Measurements from ENCODE around the gene DUSP12. TPM values are rescaled to one million over a fixed set of nuclear protein-coding genes. Genes with fewer than 3 reads are reported as not detected.

Gene DUSP12
- total RNA-seq, 1 experiment from 2014 or later = 28.0 TPM

GRCh38 chr1:161731981-161732718, 17.4 kb upstream of the DUSP12 start:
- no peak overlapping the region for H3K27ac Mint-ChIP-seq
- no peaks in the 10 kb centered on the region for H3K36me3 Mint-ChIP-seq (ENCODE audit: insufficient read depth in 1 of 3, low read depth in 3 of 3)
- peaks cover 3% of the 10 kb centered on the region; the same call in 1 of the 2 replicates for H3K4me1 ChIP-seq (ENCODE audit: insufficient read depth, low read length)
- H4K91ac ChIP-seq (ENCODE audit: insufficient read length, low read depth, low read length) = no peak overlapping the region
- peaks cover 24 to 36% of the 10 kb centered on the region in 2 experiments for H3K4me1 Mint-ChIP-seq
- no peak overlapping the region for H2BK120ac ChIP-seq (ENCODE audit: low read depth, low read length, poor library complexity, severe bottlenecking)
- no peak overlapping the region for H3K27ac ChIP-seq (ENCODE audit: insufficient read length, low read depth, low read length)
- no peak overlapping the region for H3T11ph ChIP-seq (ENCODE audit: low read length)
- H4K8ac ChIP-seq (replicated peaks; ENCODE audit: insufficient read length, low read depth, low read length) = no peak overlapping the region
- no peaks in the 10 kb centered on the region for H4K20me1 ChIP-seq (ENCODE audit: control insufficient read depth, insufficient read depth, insufficient read length)
- no peaks in the 10 kb centered on the region for H3K79me1 ChIP-seq (ENCODE audit: insufficient read depth, low read depth, low read length, poor library complexity, severe bottlenecking)
- H2BK12ac ChIP-seq (ENCODE audit: insufficient read length, low read depth, low read length) = no peak overlapping the region
- H4K5ac ChIP-seq (ENCODE audit: insufficient read length, low read depth, low read length) = no peak overlapping the region
- H3K18ac ChIP-seq (ENCODE audit: insufficient read length, low read depth, low read length) = no peak overlapping the region
- H2AK5ac ChIP-seq (ENCODE audit: insufficient read length, low read length) = no peak overlapping the region
- H3K14ac ChIP-seq (ENCODE audit: insufficient read depth, low read length) = no peak overlapping the region
- H2BK15ac ChIP-seq (ENCODE audit: low read depth, low read length) = no peak overlapping the region
- no peak overlapping the region for H3K56ac ChIP-seq (ENCODE audit: insufficient read length, low read depth, low read length)
- H3K4me3 Mint-ChIP-seq = no peak overlapping the region
- H3K9me3 Mint-ChIP-seq = no peaks in the 10 kb centered on the region
- no peaks in the 10 kb centered on the region for H3K79me2 ChIP-seq (ENCODE audit: insufficient read depth, low read length)
- H3K9me3 ChIP-seq (ENCODE audit: control insufficient read depth, low read depth, low read length) = no peaks in the 10 kb centered on the region
- no peak overlapping the region for H2BK20ac ChIP-seq (ENCODE audit: low read depth, low read length, poor library complexity, severe bottlenecking)
- H3K4me2 ChIP-seq (ENCODE audit: insufficient read depth, insufficient read length, low read length) = no peak overlapping the region
- no peak for TF ChIP-seq CTCF (conservative IDR thresholded peaks at IDR 0.05)
- H3K23me2 ChIP-seq (ENCODE audit: insufficient read length, low read depth, low read length, poor library complexity, severe bottlenecking) = no peaks in the 10 kb centered on the region
- no peak overlapping the region for H3K4ac ChIP-seq (ENCODE audit: low read depth, low read length)
- H3K9ac ChIP-seq (ENCODE audit: extremely low read depth, insufficient read length, low read length) = no peak overlapping the region
- no peaks in the 10 kb centered on the region for H3K27me3 ChIP-seq (ENCODE audit: insufficient read depth, low read length)
- no CpG with 5 or more reads among the region's 5 CpGs for WGBS (ENCODE audit: extremely low coverage, insufficient read length, low lambda C conversion rate)
- DNase-seq = no peak
- no peak overlapping the region for H2AFZ ChIP-seq (ENCODE audit: low read length)
- peaks cover 27% of the 10 kb centered on the region for H3K27me3 Mint-ChIP-seq (ENCODE audit: low read depth)
- no peak overlapping the region for H2BK5ac ChIP-seq (ENCODE audit: insufficient read length, low read length)
- no peak overlapping the region for H3K23ac ChIP-seq (ENCODE audit: insufficient read length, low read depth, low read length)
